ENCODE measurements around the gene MITF. TPM values are rescaled to one million over a fixed set of nuclear protein-coding genes. Genes with fewer than 3 reads are reported as not detected.

MITF gene
- total and polyA plus RNA-seq, 2 of the 4 experiments (the other 2 are of a cell fraction): 6.5 to 16.7 TPM

- POLR2A ChIA-PET (ENCODE audit: unreplicated experiment): no interaction called here
- Histone ChIP-seq H3K4me2 (ENCODE audit: low read depth, low read length) (no peak overlapping the region), H3K36me3 (ENCODE audit: control insufficient read depth, insufficient read depth, low read length) (no peaks in the 10 kb centered on the region), H3K4me1 (ENCODE audit: control insufficient read depth, insufficient read depth, low read length) (peaks cover 2% of the 10 kb centered on the region; the same call in 1 of the 2 replicates), H3K9me3 (ENCODE audit: control insufficient read depth, insufficient read depth, low read length) (no peaks in the 10 kb centered on the region), H3K9ac (ENCODE audit: low read depth, low read length) (no peak overlapping the region), H3K4ac (ENCODE audit: low read depth, low read length) (no peak overlapping the region), H4K5ac (ENCODE audit: low read depth, low read length) (no peak overlapping the region), H3K9me1 (ENCODE audit: insufficient read depth, low read length) (no peaks in the 10 kb centered on the region), H4K91ac (ENCODE audit: insufficient read depth, low read depth, low read length) (no peak overlapping the region), H2AK5ac (ENCODE audit: low read depth, low read length) (no peak overlapping the region), H2BK15ac (ENCODE audit: low read depth, low read length) (no peak overlapping the region), H4K20me1 (ENCODE audit: insufficient read depth, low read length) (no peaks in the 10 kb centered on the region), H2AFZ (replicated peaks; ENCODE audit: low read length, poor library complexity) (no peak overlapping the region), H3K18ac (ENCODE audit: low read depth, low read length) (no peak overlapping the region), H3K23ac (ENCODE audit: low read depth, low read length) (no peak overlapping the region), H3K56ac (ENCODE audit: extremely low read depth, insufficient read depth, low read length) (no peak overlapping the region), H2BK120ac (ENCODE audit: low read depth, low read length) (no peak overlapping the region), H3K79me1 (ENCODE audit: low read depth in 1 of 2, low read length in 2 of 2) (no peaks in the 10 kb centered on the region), H3K14ac (replicated peaks; ENCODE audit: low read depth, low read length) (no peak overlapping the region), H3K27me3 (ENCODE audit: control insufficient read depth, insufficient read depth, low read length) (peaks cover 3% of the 10 kb centered on the region; the same call in 1 of the 2 replicates), H2BK20ac (ENCODE audit: low read depth, low read length) (no peak overlapping the region), H3K4me3 (ENCODE audit: insufficient read depth, low read depth, low read length) (no peak overlapping the region), H3K27ac (ENCODE audit: insufficient read depth, low read length) (no peak overlapping the region), H4K8ac (ENCODE audit: low read depth in 2 of 2, low read length in 2 of 2) (no peak overlapping the region), H2BK5ac (ENCODE audit: low read depth, low read length, poor library complexity, severe bottlenecking) (no peak overlapping the region), H2AK9ac (replicated peaks; ENCODE audit: low read depth, low read length, poor library complexity) (no peak overlapping the region)
- DNase-seq (no peak), ATAC-seq (ENCODE audit: low read depth) (no peak)
- in situ Hi-C loops (cut with MboI; ENCODE audit: low sequenced_read_pairs): no loop called here
- dilution Hi-C loops (cut with HindIII; ENCODE audit: low sequenced_read_pairs, unreplicated experiment): no loop called here
- no TSS peak for BruUV-seq (replicated peaks)
- no CpG with 5 or more reads among the region's 1 CpG for WGBS, 2 experiments (ENCODE audit: extremely low coverage in 2 of 2, insufficient read length in 1 of 2)
- intact Hi-C loops (cut with micrococcal nuclease): no loop called here
- TF ChIP-seq FOS (IDR thresholded peaks at IDR 0.05; ENCODE audit: low read depth, low read length) (no peak), CHD1 (IDR thresholded peaks at IDR 0.05; ENCODE audit: low read depth, low read length) (no peak), SMC3 (IDR thresholded peaks at IDR 0.05; ENCODE audit: low read depth, low read length) (no peak), CTCF (conservative IDR thresholded peaks at IDR 0.05; ENCODE audit: low read depth, low read length) (no peak), NFE2L2 (IDR thresholded peaks at IDR 0.05; ENCODE audit: low read depth, low read length) (no peak), MXI1 (IDR thresholded peaks at IDR 0.05; ENCODE audit: borderline replicate concordance, low read depth, low read length) (no peak), ELK1 (IDR thresholded peaks at IDR 0.05; ENCODE audit: borderline replicate concordance, low read depth, low read length) (no peak), USF2 (IDR thresholded peaks at IDR 0.05; ENCODE audit: low read depth, low read length) (no peak), BHLHE40 (IDR thresholded peaks at IDR 0.05; ENCODE audit: low read depth, low read length) (no peak), RAD21 (IDR thresholded peaks at IDR 0.05; ENCODE audit: low read length) (no peak), CEBPB (IDR thresholded peaks at IDR 0.05; ENCODE audit: low read depth, low read length) (no peak), MAFK (IDR thresholded peaks at IDR 0.05; ENCODE audit: low read depth, low read length) (no peak), RFX5 (IDR thresholded peaks at IDR 0.05; ENCODE audit: low read depth, low read length) (no peak), RCOR1 (IDR thresholded peaks at IDR 0.05; ENCODE audit: insufficient replicate concordance, low read length) (no peak), MAZ (IDR thresholded peaks at IDR 0.05; ENCODE audit: borderline replicate concordance, low read depth, low read length) (no peak), POLR2A (IDR thresholded peaks at IDR 0.05; ENCODE audit: low read depth, low read length) (no peak)
- CTCF ChIA-PET: no interaction called here
Measured at GRCh38 chr3:69715204-69715603, 24.1 kb upstream of the MITF start.

All from IMR-90 (cell line).